NB4 (cell line): Measurements from ENCODE around the gene ALKBH8.

Experiments used
- DNase-seq: peaks from one replicate; pipeline ENCODE4 v3.0.0; 2010; ENCODE audit warnings: low read depth
- H3K4me3 ChIP-seq: one replicate; pipeline ENCODE4 v1.5.1; 2011; ENCODE audit warnings: mild to moderate bottlenecking, low read depth, low read length, moderate library complexity
- MYC ChIP-seq: IDR thresholded peaks from 2 replicates; pipeline ENCODE4 v1.6.1; 2011; ENCODE audit warnings: low read depth, low read length
- POLR2A ChIP-seq: IDR thresholded peaks from 2 replicates; pipeline ENCODE4 v1.6.1; 2011; ENCODE audit warnings: mild to moderate bottlenecking; ENCODE audit not compliant: insufficient read length; ENCODE audit errors: extremely low read depth
- TF ChIP-seq, protein P1 (sequence below): IDR thresholded peaks from one replicate; pipeline ENCODE4 v1.5.1; 2012; ENCODE audit warnings: low read depth, low read length
- TF ChIP-seq, protein P2 (sequence below): IDR thresholded peaks from 2 replicates; pipeline ENCODE4 v1.6.1; 2011; ENCODE audit warnings: low read depth, low read length

The ALKBH8 gene

DNA sequence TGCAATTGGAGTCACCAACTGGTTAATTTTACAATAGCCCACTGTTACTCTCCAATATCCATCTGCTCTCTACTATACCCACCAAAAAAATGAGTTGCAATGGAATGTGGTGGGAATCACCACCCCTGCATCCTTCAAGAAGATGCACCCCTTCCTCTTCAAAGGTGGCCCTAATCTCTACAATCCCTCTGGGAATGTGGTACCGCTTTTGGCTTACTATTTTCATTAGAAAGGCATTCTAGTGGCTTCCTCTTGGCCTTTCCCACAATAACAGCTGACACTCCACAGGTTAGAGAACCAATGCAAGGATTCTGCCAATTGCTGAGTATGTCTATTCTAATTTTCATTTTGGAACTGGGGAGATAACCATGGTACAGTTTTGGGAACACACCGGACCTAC is 74.7 kb downstream of the ALKBH8 start:
- TF ChIP-seq POLR2A (no peak), MYC (no peak)
- TF ChIP-seq, protein P1, sequence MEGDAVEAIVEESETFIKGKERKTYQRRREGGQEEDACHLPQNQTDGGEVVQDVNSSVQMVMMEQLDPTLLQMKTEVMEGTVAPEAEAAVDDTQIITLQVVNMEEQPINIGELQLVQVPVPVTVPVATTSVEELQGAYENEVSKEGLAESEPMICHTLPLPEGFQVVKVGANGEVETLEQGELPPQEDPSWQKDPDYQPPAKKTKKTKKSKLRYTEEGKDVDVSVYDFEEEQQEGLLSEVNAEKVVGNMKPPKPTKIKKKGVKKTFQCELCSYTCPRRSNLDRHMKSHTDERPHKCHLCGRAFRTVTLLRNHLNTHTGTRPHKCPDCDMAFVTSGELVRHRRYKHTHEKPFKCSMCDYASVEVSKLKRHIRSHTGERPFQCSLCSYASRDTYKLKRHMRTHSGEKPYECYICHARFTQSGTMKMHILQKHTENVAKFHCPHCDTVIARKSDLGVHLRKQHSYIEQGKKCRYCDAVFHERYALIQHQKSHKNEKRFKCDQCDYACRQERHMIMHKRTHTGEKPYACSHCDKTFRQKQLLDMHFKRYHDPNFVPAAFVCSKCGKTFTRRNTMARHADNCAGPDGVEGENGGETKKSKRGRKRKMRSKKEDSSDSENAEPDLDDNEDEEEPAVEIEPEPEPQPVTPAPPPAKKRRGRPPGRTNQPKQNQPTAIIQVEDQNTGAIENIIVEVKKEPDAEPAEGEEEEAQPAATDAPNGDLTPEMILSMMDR, result no peak
- TF ChIP-seq, protein P2, sequence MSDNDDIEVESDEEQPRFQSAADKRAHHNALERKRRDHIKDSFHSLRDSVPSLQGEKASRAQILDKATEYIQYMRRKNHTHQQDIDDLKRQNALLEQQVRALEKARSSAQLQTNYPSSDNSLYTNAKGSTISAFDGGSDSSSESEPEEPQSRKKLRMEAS, result no peak
- no peak overlapping the region for H3K4me3 ChIP-seq

DNA sequence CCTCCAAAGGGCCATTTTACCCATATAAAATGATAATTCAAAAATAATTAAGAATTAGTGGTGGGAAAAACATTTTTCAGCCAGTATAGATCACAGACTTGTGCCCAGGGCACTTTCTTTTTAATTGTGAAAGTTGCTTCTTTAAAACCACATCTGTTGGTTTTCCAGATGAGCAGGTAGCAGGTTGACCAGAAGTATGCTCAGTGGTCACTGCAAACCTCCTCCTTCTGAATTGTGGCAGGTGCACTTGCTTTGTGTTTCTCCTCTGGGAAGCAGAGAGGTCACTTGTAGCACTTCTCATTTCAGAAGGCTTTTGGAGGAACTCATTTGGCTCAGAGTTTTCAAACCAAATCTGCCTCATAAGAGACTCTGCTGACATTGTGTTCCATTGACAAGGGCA is 83.3 kb downstream of the ALKBH8 start:
- TF ChIP-seq POLR2A, result no peak
- TF ChIP-seq, protein P1, result no peak
- TF ChIP-seq, protein P2, result no peak
- TF ChIP-seq MYC, result no peak
- H3K4me3 ChIP-seq, result no peak overlapping the region
- no peak for DNase-seq

More for the DNA sequence above, 74.7 kb downstream of the ALKBH8 start:
- no peak for DNase-seq

DNA sequence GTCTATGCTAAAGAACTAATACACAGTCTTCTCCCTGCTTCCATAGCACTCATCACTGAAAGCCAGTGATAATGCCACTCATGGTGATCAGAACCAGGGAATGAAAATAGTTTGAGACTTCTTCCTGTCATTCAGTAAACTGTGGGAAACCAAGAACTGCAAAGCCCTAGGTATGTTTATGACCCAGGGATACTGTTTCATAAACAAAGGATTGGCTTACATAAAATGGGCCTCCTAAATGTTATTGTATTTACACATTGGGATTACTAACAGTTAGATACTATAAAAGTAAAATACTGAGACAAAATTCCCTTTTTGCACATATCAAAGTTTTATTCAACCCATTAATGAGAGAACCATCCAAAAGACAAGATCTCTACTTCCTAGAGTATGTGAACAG is 86.6 kb downstream of the ALKBH8 start:
- H3K4me3 ChIP-seq, result no peak overlapping the region
- DNase-seq, result no peak
- TF ChIP-seq, protein P2, result no peak

DNA sequence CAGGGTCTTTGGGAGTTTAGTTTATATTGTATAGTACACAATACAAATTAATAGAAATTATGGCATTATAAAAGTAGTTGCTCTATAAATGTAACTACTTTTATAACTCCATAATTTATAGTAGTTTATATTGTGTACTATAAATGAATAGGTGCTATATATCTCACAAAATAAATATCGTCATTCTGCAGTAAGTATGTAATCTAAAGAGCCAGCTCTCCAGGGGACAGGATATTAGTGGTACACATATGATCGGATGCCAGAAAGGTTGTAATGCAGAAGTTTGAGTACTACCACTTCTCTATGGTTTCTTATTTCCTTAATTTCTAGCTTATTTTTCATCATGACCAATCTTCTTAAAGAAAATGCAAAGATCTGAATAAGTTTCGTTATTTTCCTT is 87.7 kb downstream of the ALKBH8 start:
- H3K4me3 ChIP-seq, result no peak overlapping the region
- no peak for DNase-seq
- TF ChIP-seq, protein P1, result no peak
- TF ChIP-seq POLR2A, result no peak

DNA sequence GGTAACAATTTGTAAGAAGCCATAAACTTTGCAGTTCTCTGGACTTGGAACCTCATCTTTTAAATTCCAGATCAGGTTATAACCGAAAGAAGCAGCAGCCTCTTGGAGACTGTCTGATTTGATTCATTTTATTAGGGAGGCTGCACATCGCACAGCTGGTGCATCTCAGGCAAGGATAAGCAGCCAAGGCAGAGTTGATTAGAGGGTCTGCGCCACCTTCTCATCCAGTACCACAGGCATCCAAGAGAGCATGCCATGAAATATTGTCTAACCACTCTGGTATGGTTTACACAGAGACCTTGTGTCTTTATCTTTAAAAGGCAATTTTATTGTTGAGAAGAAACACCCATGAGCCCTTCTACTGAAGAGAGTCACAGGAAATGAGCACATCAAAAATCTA is 91.7 kb downstream of the ALKBH8 start:
- no peak overlapping the region for H3K4me3 ChIP-seq
- DNase-seq, result no peak
- TF ChIP-seq MYC (no peak), POLR2A (no peak)
- TF ChIP-seq, protein P2, result no peak
- TF ChIP-seq, protein P1, result no peak

DNA sequence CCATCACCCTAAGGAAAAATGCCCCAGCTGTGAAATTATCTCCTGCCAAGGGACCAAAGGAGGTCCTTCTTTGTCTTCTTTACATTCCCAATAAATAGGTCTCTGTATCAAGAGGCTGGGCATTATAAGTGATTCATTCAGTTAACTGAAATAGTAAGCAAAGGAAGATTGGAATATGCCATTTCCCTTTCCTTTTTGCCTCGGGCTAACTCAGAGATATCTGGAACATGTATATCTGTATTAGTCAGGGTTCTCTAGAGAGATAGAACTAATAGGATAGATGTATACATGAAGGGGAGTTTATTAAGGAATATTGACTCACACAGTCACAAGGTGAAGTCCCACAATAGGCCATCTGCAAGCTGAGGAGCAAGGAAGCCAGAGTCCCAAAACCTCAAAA is 92.6 kb downstream of the ALKBH8 start:
- no peak for DNase-seq
- TF ChIP-seq, protein P1, result no peak
- TF ChIP-seq POLR2A (no peak), MYC (no peak)
- TF ChIP-seq, protein P2, result no peak
- H3K4me3 ChIP-seq, result no peak overlapping the region
